HG02973 (cell line): Measurements from ENCODE around the gene ADAM12.

Source experiments
- ATAC-seq: cut with Tn5 transposase; IDR thresholded peaks from one replicate; pipeline ENCODE4 v1.9.1; 2021; ENCODE audit warnings: moderate library complexity; ENCODE audit not compliant: unreplicated experiment

Gene ADAM12

DNA sequence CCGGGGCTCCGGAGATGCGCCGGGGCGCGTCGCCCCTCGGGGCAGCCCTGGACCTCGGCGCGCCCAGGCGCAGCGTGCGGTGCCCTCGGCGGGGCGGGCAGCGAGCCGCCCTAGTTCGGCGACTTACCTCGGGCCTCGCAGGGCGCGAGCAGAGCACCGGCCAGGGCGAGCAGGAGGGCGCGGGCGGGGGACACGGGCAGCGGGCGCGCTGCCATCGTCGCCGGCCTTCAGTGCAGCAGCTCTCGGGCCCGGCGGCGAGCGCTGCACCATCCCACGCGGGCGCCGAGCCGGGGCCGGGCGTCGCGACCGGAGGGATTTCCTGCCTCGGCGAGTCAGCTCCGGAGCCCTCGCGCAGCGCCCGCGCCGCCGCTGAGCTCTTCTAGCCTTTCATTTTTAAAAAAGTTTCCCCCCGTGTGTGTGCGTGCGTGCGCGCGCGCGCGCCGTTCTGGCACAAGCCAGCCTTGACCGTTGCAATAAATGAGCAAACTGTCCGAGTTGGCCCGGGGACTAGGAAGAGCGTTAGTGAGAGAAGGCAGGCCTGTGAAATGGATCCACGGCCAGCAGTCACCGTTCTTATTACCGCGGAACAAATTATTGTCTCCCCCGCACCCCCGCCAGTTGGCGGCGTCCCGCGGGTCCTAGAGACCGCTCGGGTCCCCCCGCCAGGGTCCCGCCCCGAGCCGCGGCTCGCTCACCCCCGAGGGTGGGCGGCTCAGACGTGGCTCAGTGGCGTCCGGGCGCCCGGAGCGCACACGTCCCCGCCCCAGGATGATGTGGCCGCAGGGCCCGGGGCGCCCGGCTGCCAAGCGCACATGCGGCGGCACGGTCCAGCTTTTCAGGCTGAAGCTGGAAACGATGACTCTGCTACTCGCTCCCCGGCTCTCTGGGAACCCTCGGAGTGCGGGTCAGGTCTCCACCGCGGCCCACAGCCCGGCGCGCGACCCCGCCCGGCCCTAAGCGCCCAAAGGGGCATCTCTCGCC lies at the start of gene ADAM12:
Gene ADAM12, minus strand, starts transcription at position 547 of the 981 bp plus-strand sequence. Its CDS starts 332 bp downstream, at position 215.
- ATAC-seq: no peak

- ATAC-seq: no peak
Observed at GRCh38 chr10:126437635-126438406, 49.5 kb upstream of the ADAM12 start.

DNA sequence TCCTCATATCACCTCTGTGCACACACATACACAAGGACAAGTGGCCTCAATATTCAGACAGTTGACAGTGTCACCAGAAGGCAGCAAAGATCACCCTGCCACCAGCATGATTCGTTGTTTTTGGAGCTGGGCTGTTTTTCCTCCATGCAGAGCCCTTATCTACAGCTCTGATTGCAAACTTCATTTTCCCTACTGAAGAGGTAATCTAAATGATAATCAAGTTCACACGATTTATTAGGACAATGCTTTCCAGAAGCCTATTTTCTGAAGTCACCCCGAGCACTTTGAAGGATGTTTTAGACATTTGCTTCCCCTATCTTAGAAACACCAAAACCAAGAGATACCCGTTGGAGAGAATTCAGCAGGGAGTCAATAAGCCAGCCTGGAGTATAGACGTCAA lies 46.0 kb upstream of the ADAM12 start:
- ATAC-seq: no peak

- no peak for ATAC-seq
Observed at GRCh38 chr10:126433351-126433750, 45.1 kb upstream of the ADAM12 start.

DNA sequence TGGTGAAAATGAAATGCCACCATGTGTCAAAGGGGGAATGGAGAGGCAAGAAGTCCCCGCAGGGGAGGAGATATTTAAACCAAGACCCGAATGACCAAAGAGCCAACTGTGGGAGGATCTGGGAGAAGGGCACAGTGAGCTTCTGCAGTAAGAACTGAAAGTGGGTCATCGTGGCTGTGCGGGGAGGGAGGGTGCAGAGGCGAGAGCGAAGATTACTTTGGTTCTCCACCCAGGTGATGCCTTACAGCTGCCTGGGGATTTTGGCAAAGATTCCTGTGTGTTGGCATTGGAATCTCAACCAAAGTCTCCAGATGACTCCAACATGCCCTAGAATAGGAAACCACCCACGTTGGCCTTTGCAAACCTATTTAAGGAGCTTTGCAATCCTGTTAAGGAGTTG lies 44.2 kb upstream of the ADAM12 start:
- ATAC-seq: no peak

DNA sequence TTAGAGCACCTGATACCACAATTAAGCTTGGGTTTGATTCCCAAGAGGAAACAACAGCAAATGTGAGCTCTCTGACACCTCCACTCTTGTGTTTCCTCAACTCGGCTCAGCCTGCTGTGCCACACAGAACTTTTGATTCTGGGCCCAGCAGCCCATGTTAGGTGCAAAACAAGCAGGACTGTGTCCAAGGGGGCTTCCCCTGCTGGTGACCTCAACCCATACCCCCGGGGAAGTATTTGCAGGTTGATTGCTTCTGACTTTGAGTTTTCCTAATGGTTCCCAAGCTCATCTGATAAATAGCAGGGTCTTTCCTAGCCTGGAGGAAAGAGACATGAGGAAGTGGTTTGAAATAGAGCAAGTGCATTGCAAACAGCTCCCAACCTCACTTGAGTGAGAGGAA lies 43.5 kb upstream of the ADAM12 start:
- ATAC-seq: no peak

DNA sequence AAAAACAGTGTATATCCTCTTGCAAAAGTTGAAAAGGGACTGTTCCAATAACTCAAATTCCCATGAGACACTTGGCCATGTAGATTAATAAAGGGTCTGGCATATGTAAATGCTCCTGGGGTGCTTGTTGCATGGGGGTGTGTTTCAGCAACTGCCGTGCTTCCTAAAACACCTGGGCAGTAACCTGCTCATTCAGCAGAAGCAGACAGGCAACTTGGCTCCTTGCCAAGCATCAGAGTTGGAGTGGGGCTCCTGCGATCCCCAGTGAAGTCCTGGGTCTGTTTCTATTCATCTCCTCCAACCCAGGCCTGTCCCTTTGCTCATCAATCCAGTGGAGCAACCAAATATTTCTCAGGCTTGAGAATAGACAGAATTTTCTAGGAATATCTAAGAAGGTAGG lies 42.2 kb upstream of the ADAM12 start:
- ATAC-seq: no peak

DNA sequence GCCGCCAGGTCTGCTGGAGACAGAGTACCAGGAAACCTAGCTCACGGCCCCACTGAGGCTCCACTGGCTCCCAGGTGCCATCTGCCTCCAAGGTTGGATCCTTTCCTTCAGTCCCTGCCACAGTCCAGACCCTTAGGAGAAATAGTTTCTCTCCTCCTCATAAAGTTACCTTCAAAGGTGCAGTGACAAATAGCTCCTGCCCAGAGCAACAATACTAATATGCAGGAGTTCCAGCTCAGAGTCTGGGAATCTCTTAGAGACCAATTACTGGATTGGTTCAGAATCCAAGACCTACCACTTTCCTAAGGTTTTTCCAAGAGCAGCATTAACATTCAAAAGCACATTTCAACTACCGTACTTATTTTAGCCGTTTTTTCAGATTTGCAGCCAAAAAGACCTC lies 41.0 kb upstream of the ADAM12 start:
- no peak for ATAC-seq

GRCh38 chr10:126425489-126426065 lies 37.3 kb upstream of the ADAM12 start:
- ATAC-seq: no peak

DNA sequence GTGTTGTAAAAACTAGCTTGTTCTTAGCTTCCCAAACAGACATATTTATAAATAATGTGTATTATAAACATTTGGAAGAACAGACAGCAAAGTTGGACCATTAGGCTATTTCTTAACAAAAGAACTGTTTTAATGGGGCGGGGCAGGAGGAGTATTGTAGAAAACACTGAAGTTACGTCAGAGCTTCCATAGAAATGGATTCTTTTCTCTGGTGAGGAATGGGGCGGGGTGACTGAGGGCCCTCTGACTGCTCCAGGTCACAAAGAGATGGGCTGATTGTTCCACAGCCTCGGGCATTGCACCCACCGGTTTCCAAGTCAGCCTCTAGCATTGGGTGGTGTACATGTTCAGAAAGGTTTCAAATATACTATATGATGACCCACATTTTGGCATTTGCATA lies 36.8 kb upstream of the ADAM12 start:
- ATAC-seq: no peak

DNA sequence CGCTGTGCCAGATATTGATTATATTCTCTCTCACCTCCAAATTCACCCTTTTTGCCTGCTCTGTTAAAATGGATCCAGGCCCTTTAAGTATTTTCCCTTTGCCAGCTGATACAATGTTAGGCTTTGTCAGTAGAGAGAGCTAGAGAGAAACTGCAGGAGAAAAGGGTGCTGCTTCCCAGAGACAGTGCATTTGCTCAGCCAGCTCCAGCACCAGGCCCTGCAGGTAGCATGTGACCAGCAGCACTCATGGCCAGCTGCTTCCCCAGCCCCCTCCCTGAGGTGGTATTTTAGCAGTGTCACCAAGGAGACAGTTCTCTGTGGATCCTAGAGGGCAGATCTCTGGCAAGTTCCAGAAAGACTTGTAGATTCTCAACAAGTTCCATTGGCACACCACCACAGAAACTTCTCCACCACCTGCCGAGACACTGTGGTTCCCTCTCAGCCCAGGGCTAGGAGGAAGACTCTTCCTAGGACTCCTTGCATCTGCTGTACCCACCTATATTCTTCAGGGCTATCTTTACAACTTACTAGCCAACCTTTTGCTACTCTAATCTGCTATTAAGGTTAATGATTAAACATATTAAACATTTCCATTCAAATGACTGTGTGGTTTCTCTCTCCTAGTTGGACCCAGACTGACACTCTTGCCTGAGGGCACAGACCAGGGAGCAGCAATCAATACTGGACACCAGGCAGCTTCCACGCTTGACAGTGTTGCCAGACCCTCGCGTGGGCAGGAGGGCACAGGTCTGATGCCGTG lies 35.6 kb upstream of the ADAM12 start:
- ATAC-seq: no peak

DNA sequence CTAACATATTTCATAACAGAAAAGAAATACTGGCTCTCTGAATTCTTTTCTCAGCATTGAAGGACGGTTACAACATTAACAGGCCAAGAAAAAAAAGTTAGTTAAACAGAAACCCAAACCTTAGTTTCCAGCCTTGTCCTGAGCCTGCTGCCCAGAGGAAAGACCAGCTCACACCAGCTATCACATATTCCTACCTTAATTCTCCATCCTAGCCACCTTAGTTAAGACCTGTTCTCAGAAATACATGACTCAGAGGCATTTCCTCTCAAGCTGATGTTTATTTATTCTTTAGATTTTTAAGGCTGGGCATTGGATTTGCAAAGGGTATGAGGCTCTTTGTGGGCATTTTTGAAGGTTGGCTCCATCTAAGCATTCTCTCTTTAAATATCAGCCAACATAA lies 34.3 kb upstream of the ADAM12 start:
- no peak for ATAC-seq

DNA sequence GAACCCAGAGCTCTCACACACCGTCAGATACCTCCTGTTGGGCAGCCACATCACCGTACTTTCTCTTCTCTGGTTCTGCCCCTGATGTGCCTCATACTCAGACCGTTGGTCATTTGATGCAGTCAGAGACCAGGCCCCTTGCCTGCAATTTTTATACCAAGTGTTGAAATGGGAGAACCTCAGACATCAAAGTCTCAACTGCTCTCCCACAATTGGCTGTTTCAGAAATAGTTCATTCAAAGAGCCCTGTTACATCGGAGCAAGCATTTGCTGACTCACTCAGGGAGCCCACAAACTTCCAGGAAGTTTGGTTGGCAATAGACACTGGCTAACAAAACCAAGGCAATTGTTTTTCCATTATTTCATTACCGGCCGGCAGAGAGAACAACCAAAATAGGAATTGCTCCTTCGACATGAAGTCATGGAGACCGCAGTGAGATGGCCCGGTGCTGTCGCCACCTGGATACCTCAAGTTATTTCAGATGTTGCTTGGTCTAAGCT lies 33.5 kb upstream of the ADAM12 start:
- no peak for ATAC-seq

GRCh38 chr10:126420567-126421300 lies 32.5 kb upstream of the ADAM12 start:
- ATAC-seq: no peak

GRCh38 chr10:126417220-126417825 lies 29.0 kb upstream of the ADAM12 start:
- ATAC-seq: no peak

DNA sequence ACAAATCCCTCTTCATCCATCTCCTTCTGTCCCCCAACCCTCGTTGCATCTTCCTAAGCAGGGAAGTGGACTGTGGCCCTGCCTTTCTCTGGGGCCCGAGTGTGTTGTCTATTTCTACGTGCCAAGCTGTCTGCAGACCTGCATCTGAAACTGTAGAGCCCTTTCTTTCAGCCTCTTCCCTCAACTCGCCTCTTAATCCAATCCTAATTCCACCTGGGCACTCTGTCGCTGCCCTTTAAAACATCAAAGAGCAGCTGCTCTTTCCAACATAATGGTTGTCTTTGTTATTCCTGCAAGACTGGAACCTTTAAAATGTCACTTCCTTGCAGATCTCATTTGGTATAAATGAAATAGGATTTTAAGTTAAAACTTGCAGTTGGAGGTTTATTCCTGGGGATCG lies 21.5 kb upstream of the ADAM12 start:
- ATAC-seq: no peak

DNA sequence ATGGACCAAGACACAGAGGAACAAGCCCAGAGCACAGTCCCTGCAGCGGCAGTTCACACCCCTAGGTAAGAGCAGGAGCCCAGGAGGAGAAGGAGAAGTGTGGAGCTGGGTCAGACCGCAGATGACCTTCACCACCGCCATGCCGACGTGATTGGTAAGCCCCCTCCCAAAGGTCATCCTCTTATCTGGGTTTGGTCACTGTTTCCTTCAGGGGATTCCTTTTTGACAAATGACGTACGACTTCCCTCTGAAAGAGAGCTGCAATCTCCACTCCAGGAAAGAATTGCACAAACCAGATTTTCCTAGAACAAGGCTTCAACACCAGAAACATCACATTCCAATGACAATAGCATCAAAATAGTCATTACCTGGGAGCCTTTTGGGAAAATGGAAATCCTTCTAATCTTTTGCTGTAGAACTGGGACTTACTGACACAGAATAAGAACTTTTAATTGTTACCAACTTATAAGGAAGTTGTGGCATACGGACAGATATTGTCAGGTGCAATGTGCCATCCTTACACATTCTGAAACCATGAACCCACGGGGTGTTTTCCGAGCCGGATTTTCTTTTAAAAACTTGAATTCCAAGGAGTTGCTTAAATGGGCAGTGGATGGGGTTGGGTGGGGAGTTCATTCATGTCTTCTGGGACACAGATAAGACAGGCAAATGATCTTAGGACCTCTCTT lies 20.8 kb upstream of the ADAM12 start:
- no peak for ATAC-seq

GRCh38 chr10:126407831-126408230 lies 19.6 kb upstream of the ADAM12 start:
- ATAC-seq: no peak

DNA sequence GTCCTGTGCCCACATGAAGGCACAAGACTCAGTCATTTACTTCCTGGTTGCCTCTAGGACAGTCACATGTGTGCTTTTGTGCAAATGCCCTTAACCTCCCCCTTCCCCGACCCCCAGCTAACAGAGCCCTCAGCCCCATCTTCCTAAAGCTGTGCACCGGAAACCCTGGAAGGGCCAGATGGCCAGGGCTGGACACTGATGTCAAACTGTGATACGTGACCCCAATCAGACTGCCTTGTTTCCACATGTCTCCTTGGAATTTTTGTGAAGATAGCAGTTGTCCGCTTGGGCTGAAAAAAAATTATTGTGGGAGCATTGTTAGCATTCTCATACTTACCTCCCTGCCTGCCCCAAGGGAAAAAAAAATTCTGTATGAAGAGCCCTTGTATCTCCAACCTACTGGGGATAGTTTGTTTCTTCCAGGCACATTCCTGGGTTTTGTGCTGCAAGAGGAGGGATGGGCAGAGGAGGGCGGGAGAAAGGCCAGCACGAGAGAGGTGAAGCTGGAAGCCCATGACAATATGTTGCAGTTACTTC lies 17.0 kb upstream of the ADAM12 start:
- ATAC-seq: no peak
